Measurements from ENCODE around the gene LAMB1. TPM values are rescaled to one million over a fixed set of nuclear protein-coding genes. Genes with fewer than 3 reads are reported as not detected.

LAMB1 gene
- total RNA-seq, 2 donors from 2014 or later, result 0.10 TPM; not detected in 1

DNA sequence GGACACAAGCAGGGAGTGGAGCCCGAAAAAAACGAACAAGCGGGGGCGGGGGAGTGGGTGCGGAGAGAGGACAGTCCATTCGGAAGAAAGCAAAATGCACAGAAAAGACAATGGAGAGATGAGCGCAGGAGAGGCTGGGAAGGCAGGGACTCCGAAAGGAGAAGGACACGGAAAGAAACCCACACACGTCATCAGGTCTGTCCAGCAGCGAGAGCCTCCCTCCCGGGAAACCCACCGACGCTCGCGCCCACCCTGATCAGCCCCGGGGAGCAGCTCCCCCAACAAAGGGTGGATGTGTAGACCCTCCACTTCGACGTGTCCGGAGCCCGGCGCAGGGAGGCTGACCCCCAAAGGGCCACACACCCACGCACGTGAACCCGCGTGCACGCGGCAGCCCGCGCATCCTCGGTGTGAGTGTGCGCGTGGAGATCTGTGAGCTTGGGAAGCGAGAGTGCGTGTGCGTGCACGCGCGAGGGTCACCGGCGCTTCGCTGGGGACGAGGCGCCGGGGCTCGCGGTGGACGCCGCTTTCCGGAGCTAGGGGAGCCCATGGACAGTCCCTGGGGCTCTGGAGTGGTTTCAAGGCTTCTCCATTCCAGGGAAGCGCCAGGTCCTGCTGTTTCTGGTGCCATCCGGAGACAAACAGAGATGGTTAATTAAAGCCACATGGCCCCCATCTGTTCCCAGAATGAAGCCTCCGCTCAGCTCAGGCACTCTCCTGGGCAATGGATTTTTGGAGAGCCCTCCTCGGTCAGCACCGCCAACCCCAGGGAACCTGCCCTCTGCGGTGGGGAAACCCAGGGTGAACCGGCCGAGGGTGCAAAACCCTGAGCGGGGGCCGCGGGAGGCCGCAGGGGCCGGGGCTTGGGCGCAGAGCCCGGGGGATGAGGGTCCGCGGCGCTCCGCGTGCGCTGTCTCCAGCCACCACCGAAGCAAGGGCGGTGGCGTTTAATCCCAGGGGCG is 916 bp downstream of the LAMB1 start:
- Mint-ChIP-seq H3K36me3 (ENCODE audit: insufficient read depth in 2 of 2) (peaks cover 2 to 4% of the 10 kb centered on the region in 2 donors), H3K4me3 (peak overlapping the region; percentile 84 to 89), H3K4me1 (ENCODE audit: low read depth) (peaks cover 26% of the 10 kb centered on the region), H3K9me3 (peaks cover 2% of the 10 kb centered on the region in 2 donors), H3K27ac (no peak overlapping the region), H3K27me3 (ENCODE audit: low read depth) (peaks cover 67% of the 10 kb centered on the region)
- ATAC-seq (replicated peaks in 1 of 2), result peak; percentile 20 to 41
- DNase-seq, result peak in 1 of 2 donors; percentile 6

GRCh38 chr7:108000875-108001763 is 1.8 kb downstream of the LAMB1 start:
- ATAC-seq (replicated peaks in 1 of 2) (no peak), DNase-seq (no peak)
- Mint-ChIP-seq H3K4me3 (peak overlapping the region; percentile 84 to 89), H3K36me3 (ENCODE audit: insufficient read depth in 2 of 2) (peaks cover 2 to 4% of the 10 kb centered on the region in 2 donors), H3K27ac (no peak overlapping the region), H3K9me3 (peaks cover 2% of the 10 kb centered on the region in 2 donors), H3K27me3 (ENCODE audit: low read depth) (peaks cover 67% of the 10 kb centered on the region), H3K4me1 (ENCODE audit: low read depth) (peaks cover 26% of the 10 kb centered on the region)

DNA sequence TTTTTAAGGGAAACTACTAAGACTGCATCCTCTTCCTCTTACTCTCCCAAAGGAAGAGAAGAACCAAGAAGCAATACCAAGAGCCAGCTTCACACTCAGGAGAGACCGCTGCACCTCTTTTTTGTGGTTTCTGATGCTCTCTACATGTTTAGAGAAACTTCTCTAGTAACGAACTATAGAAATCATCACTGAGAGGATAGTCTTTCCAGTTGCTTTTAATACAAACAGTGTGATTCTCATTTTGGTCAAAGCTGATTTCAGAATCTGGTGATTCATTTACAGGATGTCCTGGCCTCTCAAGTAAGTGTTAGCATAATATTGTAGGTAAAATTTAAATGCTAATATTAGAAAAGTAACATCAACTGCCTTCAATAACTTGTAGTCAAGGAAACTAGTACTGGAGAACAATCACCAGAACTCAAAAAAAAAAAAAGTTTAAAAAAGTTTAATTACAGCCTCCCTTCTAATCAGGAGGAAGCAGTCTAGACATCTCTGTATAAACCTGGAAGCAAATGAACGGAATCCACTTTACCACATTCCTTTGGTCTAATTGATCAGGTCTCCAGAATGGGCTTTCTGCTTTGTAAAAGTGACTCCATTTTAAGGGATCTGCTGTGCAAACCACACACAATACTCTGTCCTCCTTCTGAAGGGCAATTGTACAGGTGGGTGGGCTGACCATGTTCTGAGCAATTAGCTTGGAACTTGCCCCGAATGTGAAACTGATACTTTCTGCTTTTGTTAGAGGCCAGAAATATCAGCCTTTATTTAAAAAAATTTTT is 3.0 kb downstream of the LAMB1 start:
- Mint-ChIP-seq H3K27me3 (ENCODE audit: low read depth) (peaks cover 68% of the 10 kb centered on the region), H3K27ac (no peak overlapping the region), H3K9me3 (peaks cover 2% of the 10 kb centered on the region in 2 donors), H3K4me3 (no peak overlapping the region), H3K36me3 (ENCODE audit: insufficient read depth in 2 of 2) (peaks cover 2 to 4% of the 10 kb centered on the region in 2 donors), H3K4me1 (ENCODE audit: low read depth) (peaks cover 26% of the 10 kb centered on the region)
- ATAC-seq (replicated peaks in 1 of 2) (no peak), DNase-seq (no peak)

GRCh38 chr7:107998660-107999480 is 4.1 kb downstream of the LAMB1 start:
- Mint-ChIP-seq H3K4me3 (no peak overlapping the region), H3K27me3 (ENCODE audit: low read depth) (peaks cover 67% of the 10 kb centered on the region), H3K36me3 (ENCODE audit: insufficient read depth in 2 of 2) (peaks cover 2 to 4% of the 10 kb centered on the region in 2 donors), H3K4me1 (ENCODE audit: low read depth) (peaks cover 21% of the 10 kb centered on the region), H3K27ac (no peak overlapping the region), H3K9me3 (peaks cover 2% of the 10 kb centered on the region in 2 donors)
- no peak for DNase-seq
- no peak for ATAC-seq (replicated peaks in 1 of 2)

GRCh38 chr7:107998150-107998549 is 4.8 kb downstream of the LAMB1 start:
- peaks cover 71% of the 10 kb centered on the region for H3K27me3 Mint-ChIP-seq (ENCODE audit: low read depth)
- ATAC-seq (replicated peaks in 1 of 2) (no peak), DNase-seq (no peak)
- peaks cover 17% of the 10 kb centered on the region for H3K4me1 Mint-ChIP-seq (ENCODE audit: low read depth)
- no peak overlapping the region for H3K4me3 Mint-ChIP-seq
- H3K27ac Mint-ChIP-seq, result no peak overlapping the region
- peaks cover 2% of the 10 kb centered on the region in 2 donors for H3K9me3 Mint-ChIP-seq
- peaks cover 2 to 4% of the 10 kb centered on the region in 2 donors for H3K36me3 Mint-ChIP-seq (ENCODE audit: insufficient read depth in 2 of 2)

DNA sequence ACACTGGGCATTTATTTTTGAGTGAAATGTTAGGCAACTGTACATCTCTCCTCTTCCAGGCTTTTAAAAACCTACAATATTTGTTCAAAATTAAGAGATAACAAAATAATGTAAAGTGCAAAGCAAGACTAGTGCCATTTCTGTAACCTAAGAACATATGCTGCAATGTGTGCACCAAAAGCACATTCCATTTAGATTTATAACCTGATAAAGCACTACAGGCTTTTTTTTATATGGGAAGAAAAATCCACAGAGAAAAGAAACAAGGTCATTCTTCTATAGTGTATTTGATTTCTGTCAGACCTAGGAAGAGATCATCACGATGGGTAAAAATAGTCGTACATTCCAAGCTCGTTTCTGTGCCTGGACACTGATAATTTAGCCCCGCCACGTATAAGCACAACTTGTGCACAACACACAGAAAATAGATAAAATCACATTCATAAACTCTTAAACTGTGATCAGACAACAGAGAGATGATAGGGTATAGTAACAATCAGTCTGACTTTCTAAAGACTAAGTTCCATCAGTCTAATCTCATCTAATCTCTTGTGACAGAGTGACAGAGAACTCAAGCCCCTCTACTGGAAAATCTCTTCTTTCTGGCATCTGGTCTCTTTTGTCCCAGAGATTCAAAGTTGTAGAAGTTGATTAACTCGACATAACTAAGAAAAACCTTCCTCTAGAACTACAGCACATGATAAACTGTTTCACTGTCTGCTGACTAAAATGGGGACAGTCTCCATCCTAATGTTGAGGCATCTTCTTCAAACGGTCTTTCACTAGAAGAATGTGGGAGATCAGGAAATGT is 6.7 kb downstream of the LAMB1 start:
- DNase-seq, result no peak
- Mint-ChIP-seq H3K4me1 (ENCODE audit: low read depth) (peaks cover 4% of the 10 kb centered on the region), H3K27ac (no peak overlapping the region), H3K27me3 (ENCODE audit: low read depth) (peaks cover 66% of the 10 kb centered on the region), H3K4me3 (no peak overlapping the region), H3K9me3 (peaks cover 2% of the 10 kb centered on the region in 2 donors), H3K36me3 (ENCODE audit: insufficient read depth in 2 of 2) (peaks cover 2% of the 10 kb centered on the region in 2 donors)
- no peak for ATAC-seq (replicated peaks in 1 of 2)

DNA sequence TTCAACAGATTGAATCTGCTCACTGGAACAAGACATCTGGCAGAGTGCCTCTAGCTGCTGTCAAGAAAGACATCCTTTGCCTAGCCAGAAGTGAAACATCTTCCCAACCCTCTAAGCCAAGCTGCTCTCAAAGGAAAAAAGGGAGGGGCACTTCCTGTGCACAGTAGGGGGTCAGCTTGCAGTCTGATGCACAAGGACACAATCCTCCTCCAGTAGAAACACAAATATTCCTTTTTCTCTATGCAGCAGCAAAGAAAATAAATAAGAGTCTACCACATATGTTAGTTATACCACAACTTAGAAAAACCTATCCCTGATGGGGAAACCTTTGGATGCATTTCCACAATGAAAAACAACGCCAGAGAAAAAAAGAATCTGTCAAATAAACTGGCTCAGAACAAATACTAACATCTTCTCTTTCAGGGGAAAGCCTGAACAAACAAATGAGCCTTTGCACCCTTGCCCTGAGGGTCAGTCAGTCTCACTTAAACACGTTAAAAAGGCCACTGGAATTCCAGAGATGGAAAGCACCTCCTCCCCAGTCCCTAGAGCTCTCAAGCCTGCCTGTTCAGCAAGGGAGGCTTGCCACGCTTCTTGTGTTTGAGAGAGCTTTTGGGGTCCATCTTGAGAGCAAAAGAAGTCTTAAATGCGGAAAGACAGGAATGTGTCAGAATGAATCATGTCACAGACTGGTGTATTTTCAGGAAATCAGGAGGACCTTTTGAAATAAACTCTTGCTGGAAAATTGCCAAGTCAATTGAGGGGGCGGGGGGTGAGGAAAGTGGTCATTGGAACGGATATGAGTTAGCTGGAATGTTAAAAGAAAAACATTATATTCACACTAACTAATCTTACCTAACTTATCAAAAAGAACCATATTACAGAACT is 7.5 kb downstream of the LAMB1 start:
- no peak overlapping the region for H3K4me3 Mint-ChIP-seq
- H3K4me1 Mint-ChIP-seq (ENCODE audit: low read depth), result no peaks in the 10 kb centered on the region
- no peak overlapping the region for H3K27ac Mint-ChIP-seq
- H3K9me3 Mint-ChIP-seq, result peaks cover 2% of the 10 kb centered on the region in 2 donors
- no peak for ATAC-seq (replicated peaks in 1 of 2)
- H3K36me3 Mint-ChIP-seq (ENCODE audit: insufficient read depth in 2 of 2), result peaks cover 2% of the 10 kb centered on the region in 2 donors
- DNase-seq, result no peak
- H3K27me3 Mint-ChIP-seq (ENCODE audit: low read depth), result peaks cover 58% of the 10 kb centered on the region

- H3K4me3 Mint-ChIP-seq, result no peak overlapping the region
- no peak overlapping the region for H3K27ac Mint-ChIP-seq
- H3K4me1 Mint-ChIP-seq (ENCODE audit: low read depth), result no peaks in the 10 kb centered on the region
- ATAC-seq (replicated peaks in 1 of 2) (no peak), DNase-seq (no peak)
- H3K36me3 Mint-ChIP-seq (ENCODE audit: insufficient read depth in 2 of 2), result no peaks in the 10 kb centered on the region
- peaks cover 57% of the 10 kb centered on the region for H3K27me3 Mint-ChIP-seq (ENCODE audit: low read depth)
- H3K9me3 Mint-ChIP-seq, result no peaks in the 10 kb centered on the region
These were observed 8.4 kb downstream of the LAMB1 start for GRCh38 chr7:107994421-107995030.

- Mint-ChIP-seq H3K4me3 (no peak overlapping the region), H3K27me3 (ENCODE audit: low read depth) (peaks cover 52% of the 10 kb centered on the region), H3K4me1 (ENCODE audit: low read depth) (no peaks in the 10 kb centered on the region), H3K9me3 (no peaks in the 10 kb centered on the region), H3K27ac (no peak overlapping the region), H3K36me3 (ENCODE audit: insufficient read depth in 2 of 2) (no peaks in the 10 kb centered on the region)
- DNase-seq, result no peak
- no peak for ATAC-seq (replicated peaks in 1 of 2)
These were observed 9.1 kb downstream of the LAMB1 start for GRCh38 chr7:107993891-107994291.

- DNase-seq (no peak), ATAC-seq (replicated peaks in 1 of 2) (no peak)
- no peak overlapping the region for H3K4me3 Mint-ChIP-seq
- H3K36me3 Mint-ChIP-seq (ENCODE audit: insufficient read depth in 2 of 2), result no peaks in the 10 kb centered on the region
- no peak overlapping the region for H3K27ac Mint-ChIP-seq
- H3K4me1 Mint-ChIP-seq (ENCODE audit: low read depth), result no peaks in the 10 kb centered on the region
- H3K27me3 Mint-ChIP-seq (ENCODE audit: low read depth), result peaks cover 29% of the 10 kb centered on the region
- no peaks in the 10 kb centered on the region for H3K9me3 Mint-ChIP-seq
These were observed 13.2 kb downstream of the LAMB1 start for GRCh38 chr7:107989618-107990373.

Measured in activated T-cell treated with anti-CD3 and anti-CD28 coated beads, Interleukin-2, amount 50 U/mL, for 72 hours (primary cell).